Left ventricle myocardium inferior (tissue), 1 donor: ENCODE measurements around the gene CEP85. TPM values are rescaled to one million over a fixed set of nuclear protein-coding genes. Genes with fewer than 3 reads are reported as not detected.

Experiments
- DNase-seq: peaks from one replicate; pipeline ENCODE4 v3.0.0-alpha.2; 2020
- H3K27ac ChIP-seq: fragments of 200-600 bp; replicated peaks from 2 replicates; pipeline ENCODE4 v1.8.0; 2021
- H3K27me3 ChIP-seq: fragments of 200-600 bp; 2 replicates; pipeline ENCODE4 v1.8.0; 2021; ENCODE audit warnings: low read depth
- H3K36me3 ChIP-seq: fragments of 200-600 bp; 2 replicates; pipeline ENCODE4 v1.8.0; 2021
- H3K4me1 ChIP-seq: fragments of 200-600 bp; 2 replicates; pipeline ENCODE4 v1.8.0; 2021
- H3K4me3 ChIP-seq: fragments of 200-600 bp; 2 replicates; pipeline ENCODE4 v1.8.0; 2021; ENCODE audit warnings: mild to moderate bottlenecking, moderate library complexity
- H3K9me3 ChIP-seq: fragments of 200-600 bp; replicated peaks from 2 replicates; pipeline ENCODE4 v1.8.0; 2021
- CTCF ChIP-seq: fragments of 200-600 bp; IDR thresholded peaks from 2 replicates; pipeline ENCODE4 v1.8.0; 2021; ENCODE audit warnings: antibody characterized with exemption, mild to moderate bottlenecking, borderline replicate concordance
- intact Hi-C: fragments of 100-400 bp; cut with micrococcal nuclease; formaldehyde crosslinking; loops from one replicate; pipeline ENCODE4 v1.11.0; 2022
- total RNA-seq: library from RNA; stranded (reverse); fragmentation: NEBNext Ultra II Directional; extraction: Animal tissue kit (Norgen Biotek cat#: 25700); gene quantifications from one replicate; pipeline ENCODE4 v1.2.1, GENCODE V29; 2021
- donor health status: DM: no; HTN: yes; CAD: no; lungs with severe emphysema.

Gene CEP85
- total RNA-seq, 1 donor from 2014 or later, result 71.2 TPM

GRCh38 chr1:26288311-26288941, 54.4 kb downstream of the CEP85 start:
- Histone ChIP-seq H3K27ac (peak overlapping the region; percentile 98), H3K36me3 (no peaks in the 10 kb centered on the region), H3K27me3 (no peaks in the 10 kb centered on the region), H3K9me3 (no peaks in the 10 kb centered on the region), H3K4me1 (peaks cover 64% of the 10 kb centered on the region), H3K4me3 (no peak overlapping the region)
- intact Hi-C loops, result no loop called here
- no peak for TF ChIP-seq CTCF
- no peak for DNase-seq

- H3K27ac ChIP-seq, result peak overlapping the region; percentile 98
- peaks cover 56% of the 10 kb centered on the region for H3K4me1 ChIP-seq
- no peak for DNase-seq
- H3K27me3 ChIP-seq, result no peaks in the 10 kb centered on the region
- no peaks in the 10 kb centered on the region for H3K9me3 ChIP-seq
- TF ChIP-seq CTCF, result no peak
- H3K36me3 ChIP-seq, result no peaks in the 10 kb centered on the region
- no peak overlapping the region for H3K4me3 ChIP-seq
- intact Hi-C loops, result no loop called here
Observed at GRCh38 chr1:26289158-26290059, 55.4 kb downstream of the CEP85 start.

- H3K27me3 ChIP-seq, result no peaks in the 10 kb centered on the region
- peak overlapping the region; percentile 98 for H3K27ac ChIP-seq
- intact Hi-C loops, result no loop called here
- DNase-seq, result no peak
- H3K9me3 ChIP-seq, result no peaks in the 10 kb centered on the region
- H3K4me3 ChIP-seq, result no peak overlapping the region
- H3K4me1 ChIP-seq, result peaks cover 47% of the 10 kb centered on the region
- no peaks in the 10 kb centered on the region for H3K36me3 ChIP-seq
- no peak for TF ChIP-seq CTCF
Observed at GRCh38 chr1:26290122-26290881, 56.3 kb downstream of the CEP85 start.

GRCh38 chr1:26290882-26291261, 56.9 kb downstream of the CEP85 start:
- H3K27me3 ChIP-seq, result no peaks in the 10 kb centered on the region
- intact Hi-C loops, result no loop called here
- TF ChIP-seq CTCF, result no peak
- H3K27ac ChIP-seq, result peak overlapping the region; percentile 98
- H3K9me3 ChIP-seq, result no peaks in the 10 kb centered on the region
- peaks cover 41% of the 10 kb centered on the region for H3K4me1 ChIP-seq
- H3K4me3 ChIP-seq, result no peak overlapping the region
- no peak for DNase-seq
- no peaks in the 10 kb centered on the region for H3K36me3 ChIP-seq

GRCh38 chr1:26291433-26291832, 57.4 kb downstream of the CEP85 start:
- TF ChIP-seq CTCF, result no peak
- intact Hi-C loops, result no loop called here
- no peaks in the 10 kb centered on the region for H3K36me3 ChIP-seq
- no peak overlapping the region for H3K4me3 ChIP-seq
- H3K27me3 ChIP-seq, result no peaks in the 10 kb centered on the region
- no peaks in the 10 kb centered on the region for H3K9me3 ChIP-seq
- H3K27ac ChIP-seq, result peak overlapping the region; percentile 98
- DNase-seq, result no peak
- H3K4me1 ChIP-seq, result peaks cover 35% of the 10 kb centered on the region
